GM12892 (cell line): ENCODE data around the gene SCGB3A1.

Experiments used
- POLR2AphosphoS5 ChIP-seq: IDR thresholded peaks from 2 replicates; pipeline ENCODE4 v1.6.1; 2011; ENCODE audit warnings: low read depth, low read length, control low read depth
- TAF1 ChIP-seq: IDR thresholded peaks from 2 replicates; pipeline ENCODE4 v1.6.1; 2011; ENCODE audit warnings: low read depth, mild to moderate bottlenecking, control low read depth, low read length, borderline replicate concordance

GRCh38 chr5:180613188-180613813 is 22.0 kb upstream of the SCGB3A1 start:
- TF ChIP-seq POLR2AphosphoS5 (no peak), TAF1 (no peak)
